ENCODE results near the gene NCKAP5L.

The NCKAP5L gene

DNA sequence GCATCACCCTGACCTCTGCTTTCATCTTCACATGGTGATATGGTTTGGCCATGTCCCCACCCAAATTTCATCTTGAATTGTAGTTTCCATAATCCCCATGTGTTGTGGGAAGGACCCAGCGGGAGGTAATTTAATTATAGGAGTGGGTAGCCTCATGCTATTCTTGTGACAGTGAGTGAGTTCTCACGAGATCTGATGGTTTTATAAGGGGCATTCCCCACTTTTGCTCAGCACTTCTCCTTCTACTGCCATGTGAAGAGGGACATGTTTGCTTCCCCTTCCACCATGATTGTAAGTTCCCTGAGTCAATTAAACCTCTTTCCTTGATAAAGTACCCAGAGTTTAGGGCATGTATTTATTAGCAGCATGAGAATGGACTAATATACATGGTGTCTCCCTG lies 48.6 kb downstream of the NCKAP5L start:
- TF ChIP-seq GATA1 (IDR thresholded peaks at IDR 0.05; ENCODE audit: low read depth, low read length), result no peak
- TF ChIP-seq POLR2A (IDR thresholded peaks at IDR 0.05; ENCODE audit: low read length), result no peak
- no peak for DNase-seq

- DNase-seq, result peak; percentile 29 to 78
- no peak for TF ChIP-seq POLR2A (IDR thresholded peaks at IDR 0.05; ENCODE audit: low read length)
- TF ChIP-seq GATA1 (IDR thresholded peaks at IDR 0.05; ENCODE audit: low read depth, low read length), result no peak
These were observed 50.1 kb downstream of the NCKAP5L start for GRCh38 chr12:49777800-49778748.

DNA sequence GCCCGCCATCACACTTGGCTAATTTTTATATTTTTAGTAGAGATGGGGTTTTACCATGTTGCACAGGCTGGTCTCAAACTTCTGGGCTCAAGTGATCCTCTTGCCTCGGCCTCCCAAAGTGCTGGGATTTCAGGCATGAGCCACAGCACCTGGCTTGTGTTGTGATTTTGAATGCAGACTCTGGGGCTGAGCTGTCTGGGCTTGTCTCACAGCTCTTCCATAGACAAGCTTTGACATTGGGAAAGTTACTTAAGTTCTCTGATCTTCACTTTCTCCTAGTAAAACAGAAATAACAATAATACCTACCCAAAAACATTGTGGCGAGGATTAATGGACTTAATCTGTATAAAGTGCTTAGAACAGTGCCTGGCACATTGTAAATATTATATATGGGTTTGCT lies 50.9 kb downstream of the NCKAP5L start:
- TF ChIP-seq GATA1 (IDR thresholded peaks at IDR 0.05; ENCODE audit: low read depth, low read length) (no peak), POLR2A (IDR thresholded peaks at IDR 0.05; ENCODE audit: low read length) (no peak)
- DNase-seq, result no peak

GRCh38 chr12:49776858-49777257 lies 51.4 kb downstream of the NCKAP5L start:
- DNase-seq, result no peak
- no peak for TF ChIP-seq POLR2A (IDR thresholded peaks at IDR 0.05; ENCODE audit: low read length)
- no peak for TF ChIP-seq GATA1 (IDR thresholded peaks at IDR 0.05; ENCODE audit: low read depth, low read length)

DNA sequence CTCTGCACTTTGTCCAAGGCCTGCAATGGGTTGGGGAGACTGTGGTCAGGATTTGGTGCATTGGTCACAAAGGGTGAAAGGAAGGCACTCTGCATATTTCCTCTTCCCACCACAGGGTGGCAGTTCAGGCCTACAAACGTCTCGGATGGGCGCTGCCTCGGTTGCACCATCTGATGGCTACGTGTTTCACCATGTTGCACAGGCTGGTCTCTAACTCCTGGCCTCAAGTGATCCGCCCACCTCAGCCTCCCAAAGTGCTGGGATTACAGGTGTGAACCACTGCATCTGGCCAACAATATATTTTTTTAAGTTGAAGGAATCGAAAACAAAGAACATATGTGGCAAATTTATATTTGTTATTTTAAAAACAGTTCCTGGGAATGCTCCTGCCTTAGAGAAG lies 51.8 kb downstream of the NCKAP5L start:
- TF ChIP-seq GATA1 (IDR thresholded peaks at IDR 0.05; ENCODE audit: low read depth, low read length) (no peak), POLR2A (IDR thresholded peaks at IDR 0.05; ENCODE audit: low read length) (no peak)
- peak; percentile 77 to 91 for DNase-seq

- peak in 1 of 2 experiments; percentile 10 for DNase-seq
These were observed 55.1 kb downstream of the NCKAP5L start for GRCh38 chr12:49773102-49773501.

- TF ChIP-seq GATA1 (IDR thresholded peaks at IDR 0.05; ENCODE audit: low read depth, low read length) (no peak), POLR2A (IDR thresholded peaks at IDR 0.05; ENCODE audit: low read length) (no peak)
- peak in 1 of 2 experiments; percentile 21 for DNase-seq
These were observed 60.9 kb downstream of the NCKAP5L start for GRCh38 chr12:49767333-49767732.

- TF ChIP-seq POLR2A (IDR thresholded peaks at IDR 0.05; ENCODE audit: low read length), result no peak
- no peak for TF ChIP-seq GATA1 (IDR thresholded peaks at IDR 0.05; ENCODE audit: low read depth, low read length)
- DNase-seq, result no peak
These were observed 62.1 kb downstream of the NCKAP5L start for GRCh38 chr12:49766115-49766455.

DNA sequence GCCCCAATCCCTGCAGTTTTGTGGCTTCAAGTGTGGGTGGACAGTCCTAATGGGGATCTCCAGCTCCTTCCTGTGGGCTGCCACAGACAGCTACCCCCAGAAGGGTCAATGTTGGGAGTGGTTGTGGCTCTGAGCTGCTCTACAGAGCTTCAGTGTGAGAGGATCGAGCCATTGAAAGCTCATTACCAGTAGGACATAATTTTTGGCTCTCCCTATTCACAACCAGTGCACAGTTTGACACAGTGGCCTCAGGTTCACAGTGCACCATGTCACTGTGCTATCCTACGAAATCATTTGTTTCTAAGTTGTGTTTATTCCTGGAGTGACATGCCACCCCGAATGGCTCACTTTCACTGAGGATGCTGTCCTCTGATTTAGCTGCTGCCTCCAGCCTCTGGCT lies 64.1 kb downstream of the NCKAP5L start:
- TF ChIP-seq GATA1 (IDR thresholded peaks at IDR 0.05; ENCODE audit: low read depth, low read length) (no peak), POLR2A (IDR thresholded peaks at IDR 0.05; ENCODE audit: low read length) (no peak)
- no peak for DNase-seq

DNA sequence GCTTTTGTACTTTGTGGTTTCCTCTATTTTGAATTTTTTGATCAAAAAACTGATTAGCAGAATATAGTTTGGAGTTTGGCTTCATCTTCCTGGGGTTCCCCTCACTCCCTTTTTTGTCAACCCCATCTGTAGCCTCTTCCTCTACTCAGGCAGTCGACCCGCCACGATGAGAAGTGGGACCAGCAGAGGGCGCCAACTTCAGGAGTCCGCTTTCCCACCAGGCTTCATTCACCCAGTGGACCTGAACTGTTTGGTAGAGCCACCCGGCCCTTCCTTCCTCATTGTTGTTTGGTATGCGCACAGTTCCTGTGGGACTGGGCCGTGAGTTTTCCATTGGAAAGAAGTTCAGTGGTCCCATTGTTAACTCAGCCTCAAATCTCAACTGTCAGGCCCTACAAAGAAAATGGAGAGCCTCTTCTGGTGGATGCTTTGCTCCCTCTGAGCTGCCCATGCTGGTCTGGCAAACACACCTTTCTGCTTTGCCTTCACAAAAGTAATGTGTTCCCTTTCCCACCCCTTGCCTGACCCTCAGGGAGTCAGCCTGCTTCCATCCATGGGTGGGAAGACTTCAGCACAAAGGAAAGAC lies 65.1 kb downstream of the NCKAP5L start:
- DNase-seq, result peak; percentile 69 to 84
- TF ChIP-seq GATA1 (IDR thresholded peaks at IDR 0.05; ENCODE audit: low read depth, low read length) (no peak), POLR2A (IDR thresholded peaks at IDR 0.05; ENCODE audit: low read length) (no peak)

GRCh38 chr12:49762468-49762847 lies 65.8 kb downstream of the NCKAP5L start:
- DNase-seq, result no peak
- TF ChIP-seq POLR2A (IDR thresholded peaks at IDR 0.05; ENCODE audit: low read length) (no peak), GATA1 (IDR thresholded peaks at IDR 0.05; ENCODE audit: low read depth, low read length) (no peak)

DNA sequence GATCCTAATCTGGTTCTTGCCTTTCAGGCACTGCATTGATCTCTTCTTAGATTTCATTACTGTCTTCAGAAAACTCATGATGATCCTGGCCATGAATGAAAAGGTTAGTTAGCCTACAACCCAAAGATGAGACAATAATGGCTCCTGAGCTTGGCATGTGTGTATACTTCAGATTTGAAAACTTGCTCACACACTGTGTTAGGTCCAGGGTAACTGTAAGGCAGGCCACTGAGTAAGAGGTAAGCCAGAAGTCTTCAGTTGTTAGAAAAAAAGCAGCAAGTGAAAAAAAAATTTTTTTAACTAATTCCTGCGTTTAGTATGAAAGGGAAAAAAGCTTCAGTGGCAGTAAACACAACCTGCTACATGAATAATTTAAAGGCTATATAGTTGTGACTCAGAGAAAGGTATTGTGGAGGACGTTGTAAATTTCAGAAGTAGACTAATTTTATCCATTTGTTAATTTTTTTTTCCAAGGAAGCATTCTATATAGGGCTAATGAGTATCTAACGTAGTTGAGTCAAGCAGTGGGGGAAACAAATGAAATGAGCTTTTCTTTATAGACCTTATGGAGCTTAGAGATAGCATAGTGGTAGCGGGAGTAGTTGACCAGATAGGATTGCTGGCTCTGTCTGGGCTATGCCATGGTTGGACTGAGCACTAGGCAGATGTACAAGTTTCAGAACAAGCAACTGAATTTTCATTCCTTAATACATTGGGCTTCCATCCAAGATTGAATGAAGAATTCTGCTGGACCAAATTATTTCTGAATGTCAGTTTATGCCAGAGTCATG lies 66.3 kb downstream of the NCKAP5L start:
- DNase-seq, result no peak
- no peak for TF ChIP-seq GATA1 (IDR thresholded peaks at IDR 0.05; ENCODE audit: low read depth, low read length)
- TF ChIP-seq POLR2A (IDR thresholded peaks at IDR 0.05; ENCODE audit: low read length), result no peak

GRCh38 chr12:49750996-49751393 lies 77.2 kb downstream of the NCKAP5L start:
- no peak for DNase-seq
- TF ChIP-seq POLR2A (IDR thresholded peaks at IDR 0.05; ENCODE audit: low read length), result no peak
- no peak for TF ChIP-seq GATA1 (IDR thresholded peaks at IDR 0.05; ENCODE audit: low read depth, low read length)

Measured in erythroblast (primary cell).